Measurements from ENCODE around the gene PSD4.

Gene PSD4

DNA sequence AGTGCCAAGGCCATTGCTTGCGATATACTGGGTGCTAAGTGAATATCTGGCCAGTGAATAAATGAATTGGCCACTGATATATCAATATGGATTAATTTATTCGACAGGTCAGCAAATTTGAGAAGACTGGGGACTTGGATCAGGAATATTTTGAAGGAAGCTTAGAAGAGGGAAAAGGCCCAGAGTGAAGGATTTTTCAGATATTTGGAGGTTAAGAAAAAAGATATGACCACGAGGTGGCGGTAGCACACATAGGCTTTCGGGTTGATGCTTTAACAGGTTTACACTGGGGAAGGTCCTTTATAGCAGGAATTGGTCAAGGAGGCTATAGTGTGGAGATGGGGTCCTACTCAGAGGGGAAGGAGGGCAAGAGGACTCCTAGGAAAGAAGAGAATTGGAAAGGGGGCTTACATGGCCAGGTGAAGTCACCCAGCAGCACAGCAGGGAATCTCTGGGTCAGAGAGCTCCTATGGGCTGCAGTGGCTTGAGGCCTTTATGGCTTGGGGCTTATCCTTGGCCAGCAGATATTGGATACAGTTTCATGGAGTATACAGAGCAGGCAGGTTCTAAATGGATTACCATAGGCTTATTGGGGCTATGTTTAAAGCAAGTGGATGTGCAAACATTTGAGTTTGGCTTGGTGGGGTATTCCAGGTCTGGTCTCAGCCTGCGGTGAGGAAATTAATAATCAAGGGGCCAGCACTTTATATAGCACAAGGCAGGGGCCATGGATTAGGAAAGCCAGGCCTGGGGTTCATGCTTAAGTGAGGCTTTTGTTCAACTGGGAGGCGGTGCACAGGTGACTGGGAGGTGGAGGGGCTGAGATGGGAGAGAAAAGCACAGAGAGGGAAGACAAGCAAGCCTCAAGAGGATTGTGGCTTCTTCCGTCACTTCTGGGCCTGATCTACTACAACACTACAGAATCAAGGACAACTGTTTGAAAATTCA lies 36.7 kb upstream of the PSD4 start:
- H3K4me3 ChIP-seq (ENCODE audit: low read depth, low read length) = no peak overlapping the region
- TF ChIP-seq, protein P1, sequence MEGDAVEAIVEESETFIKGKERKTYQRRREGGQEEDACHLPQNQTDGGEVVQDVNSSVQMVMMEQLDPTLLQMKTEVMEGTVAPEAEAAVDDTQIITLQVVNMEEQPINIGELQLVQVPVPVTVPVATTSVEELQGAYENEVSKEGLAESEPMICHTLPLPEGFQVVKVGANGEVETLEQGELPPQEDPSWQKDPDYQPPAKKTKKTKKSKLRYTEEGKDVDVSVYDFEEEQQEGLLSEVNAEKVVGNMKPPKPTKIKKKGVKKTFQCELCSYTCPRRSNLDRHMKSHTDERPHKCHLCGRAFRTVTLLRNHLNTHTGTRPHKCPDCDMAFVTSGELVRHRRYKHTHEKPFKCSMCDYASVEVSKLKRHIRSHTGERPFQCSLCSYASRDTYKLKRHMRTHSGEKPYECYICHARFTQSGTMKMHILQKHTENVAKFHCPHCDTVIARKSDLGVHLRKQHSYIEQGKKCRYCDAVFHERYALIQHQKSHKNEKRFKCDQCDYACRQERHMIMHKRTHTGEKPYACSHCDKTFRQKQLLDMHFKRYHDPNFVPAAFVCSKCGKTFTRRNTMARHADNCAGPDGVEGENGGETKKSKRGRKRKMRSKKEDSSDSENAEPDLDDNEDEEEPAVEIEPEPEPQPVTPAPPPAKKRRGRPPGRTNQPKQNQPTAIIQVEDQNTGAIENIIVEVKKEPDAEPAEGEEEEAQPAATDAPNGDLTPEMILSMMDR (IDR thresholded peaks at IDR 0.05; ENCODE audit: low read depth, low read length) = peak; percentile 46

DNA sequence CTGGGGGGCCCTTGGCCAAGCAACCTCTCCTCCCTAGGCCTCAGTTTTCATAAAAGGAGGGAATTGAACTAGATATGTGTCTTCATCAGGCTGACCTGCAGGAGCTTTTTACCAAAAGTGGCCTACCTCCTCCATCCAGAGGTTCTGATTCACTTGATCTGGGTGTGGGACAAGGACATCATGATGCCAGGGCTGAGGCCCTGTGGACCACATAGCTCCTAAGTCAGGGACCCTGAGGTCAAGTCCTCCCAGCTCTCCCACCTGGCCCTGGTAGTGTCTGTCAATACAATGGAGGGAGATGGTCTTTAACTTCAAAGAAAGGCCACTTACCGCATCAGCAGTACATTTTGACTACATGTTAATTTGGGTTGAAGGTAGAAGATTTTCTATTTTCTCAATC lies 35.9 kb upstream of the PSD4 start:
- TF ChIP-seq, protein P1 (IDR thresholded peaks at IDR 0.05; ENCODE audit: low read depth, low read length) = no peak
- H3K4me3 ChIP-seq (ENCODE audit: low read depth, low read length) = no peak overlapping the region

DNA sequence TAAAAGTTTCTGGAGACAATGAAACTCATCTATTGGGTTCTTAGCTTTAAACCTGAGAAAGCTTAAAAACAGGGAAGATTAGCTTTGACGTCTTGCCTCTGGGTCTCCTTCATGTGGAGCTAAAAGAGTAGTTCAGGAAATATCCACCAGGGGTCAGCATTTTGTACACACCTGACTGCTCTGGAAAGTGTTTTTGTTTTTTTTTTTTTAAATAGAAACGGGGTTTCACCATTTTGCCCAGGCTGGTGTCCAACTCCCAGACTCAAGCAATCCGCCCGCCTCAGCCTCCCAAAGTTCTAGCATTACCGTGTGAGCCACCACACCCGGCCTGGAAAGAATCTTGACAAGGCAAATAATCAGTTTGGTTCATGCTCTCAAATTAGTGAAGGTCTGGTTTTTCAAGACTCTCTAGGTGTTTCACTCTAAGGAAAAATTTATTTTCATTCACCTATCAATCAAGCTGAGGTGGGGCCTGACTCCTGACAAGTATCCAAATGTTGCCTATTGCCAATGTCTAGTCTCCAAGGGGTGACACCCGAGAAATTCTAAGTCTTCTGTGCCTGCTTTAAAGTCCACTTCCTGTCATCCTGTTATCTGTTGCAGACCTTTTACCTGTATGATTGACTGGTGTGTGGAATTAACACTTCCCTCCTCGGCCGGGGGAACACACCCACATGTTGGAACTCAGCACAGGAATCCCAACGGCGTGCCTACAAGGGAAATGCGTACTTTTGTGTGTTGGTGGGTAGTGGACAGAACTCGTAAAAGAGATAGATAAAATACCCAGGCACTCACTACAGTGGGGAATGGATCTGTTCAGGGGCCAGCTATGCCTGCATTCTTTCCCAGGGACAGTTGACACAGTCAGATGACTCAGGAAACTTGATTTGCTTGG lies 35.1 kb upstream of the PSD4 start:
- no peak overlapping the region for H3K4me3 ChIP-seq (ENCODE audit: low read depth, low read length)
- TF ChIP-seq, protein P1 (IDR thresholded peaks at IDR 0.05; ENCODE audit: low read depth, low read length) = peak; percentile 55

DNA sequence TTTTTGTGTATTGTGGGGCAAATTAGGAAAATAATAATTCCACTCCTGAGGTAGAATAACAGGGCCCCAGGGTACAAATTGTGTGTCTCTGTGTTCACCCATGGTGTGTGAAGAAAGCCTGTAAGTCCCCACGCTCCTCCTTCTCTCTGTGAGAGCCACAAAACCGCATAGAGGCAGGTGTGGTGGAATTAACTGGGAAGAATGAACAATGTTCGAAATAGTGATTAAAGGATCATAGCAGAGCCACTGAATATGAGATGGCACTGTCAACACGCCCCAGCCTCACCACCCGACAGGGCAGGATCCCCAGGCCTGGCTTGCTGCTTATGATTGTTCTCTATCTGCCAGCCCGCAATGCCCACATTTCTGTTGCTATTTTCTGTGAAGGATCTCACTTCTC lies 32.3 kb upstream of the PSD4 start:
- TF ChIP-seq, protein P1 (IDR thresholded peaks at IDR 0.05; ENCODE audit: low read depth, low read length) = no peak
- H3K4me3 ChIP-seq (ENCODE audit: low read depth, low read length) = no peak overlapping the region

DNA sequence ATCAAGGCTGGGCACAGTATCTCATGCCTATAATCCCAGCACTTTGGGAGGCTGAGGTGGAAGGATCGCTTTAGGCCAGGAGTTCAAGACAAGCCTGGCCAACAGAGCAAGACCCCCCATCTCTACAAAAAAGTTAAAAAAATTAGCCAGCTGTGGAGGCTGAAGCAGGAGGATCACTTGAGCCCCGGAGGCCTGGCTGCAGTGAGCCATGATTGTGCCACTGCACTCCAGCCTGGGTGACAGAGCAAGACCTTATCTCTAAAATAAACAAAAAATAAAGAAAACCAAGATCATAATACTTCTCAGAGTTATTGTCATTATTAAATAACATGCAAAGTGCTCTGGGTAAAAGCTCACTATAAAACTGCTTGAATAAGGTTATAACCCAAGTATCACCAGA lies 31.5 kb upstream of the PSD4 start:
- H3K4me3 ChIP-seq (ENCODE audit: low read depth, low read length) = no peak overlapping the region
- TF ChIP-seq, protein P1 (IDR thresholded peaks at IDR 0.05; ENCODE audit: low read depth, low read length) = no peak

DNA sequence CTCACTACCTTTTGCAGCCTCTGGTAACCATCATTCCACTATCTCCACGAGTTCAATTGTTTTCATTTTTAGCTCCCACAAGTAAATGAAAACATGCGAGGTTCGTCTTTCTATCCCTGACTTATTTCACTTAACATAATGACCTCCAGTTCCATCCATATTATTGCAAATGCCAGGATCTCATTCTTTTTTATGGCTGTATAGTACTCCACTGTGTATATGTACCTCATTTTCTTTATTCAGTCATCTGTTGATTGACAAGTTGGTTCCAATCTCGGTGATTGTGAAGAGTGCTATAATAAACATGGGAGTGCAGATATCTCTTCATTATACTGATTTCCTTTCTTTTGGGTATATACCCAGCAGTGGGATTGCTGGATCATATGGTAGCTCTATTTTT lies 29.5 kb upstream of the PSD4 start:
- TF ChIP-seq, protein P1 (IDR thresholded peaks at IDR 0.05; ENCODE audit: low read depth, low read length) = no peak

More for the DNA sequence above, 29.5 kb upstream of the PSD4 start:
- no peak overlapping the region for H3K4me3 ChIP-seq (ENCODE audit: low read depth, low read length)
